Superior temporal gyrus (tissue), 1 donor: ENCODE measurements around the gene BAHCC1.
"Not testable (repeated sequence)": the region's sequence is repeated elsewhere in the genome, so short reads cannot be mapped to it uniquely, and the experiment has no call there.

Experiments used
- DNase-seq: peaks from one replicate; pipeline ENCODE4 v3.0.0-alpha.2; 2016; ENCODE audit errors: extremely low spot score

BAHCC1 gene

DNA sequence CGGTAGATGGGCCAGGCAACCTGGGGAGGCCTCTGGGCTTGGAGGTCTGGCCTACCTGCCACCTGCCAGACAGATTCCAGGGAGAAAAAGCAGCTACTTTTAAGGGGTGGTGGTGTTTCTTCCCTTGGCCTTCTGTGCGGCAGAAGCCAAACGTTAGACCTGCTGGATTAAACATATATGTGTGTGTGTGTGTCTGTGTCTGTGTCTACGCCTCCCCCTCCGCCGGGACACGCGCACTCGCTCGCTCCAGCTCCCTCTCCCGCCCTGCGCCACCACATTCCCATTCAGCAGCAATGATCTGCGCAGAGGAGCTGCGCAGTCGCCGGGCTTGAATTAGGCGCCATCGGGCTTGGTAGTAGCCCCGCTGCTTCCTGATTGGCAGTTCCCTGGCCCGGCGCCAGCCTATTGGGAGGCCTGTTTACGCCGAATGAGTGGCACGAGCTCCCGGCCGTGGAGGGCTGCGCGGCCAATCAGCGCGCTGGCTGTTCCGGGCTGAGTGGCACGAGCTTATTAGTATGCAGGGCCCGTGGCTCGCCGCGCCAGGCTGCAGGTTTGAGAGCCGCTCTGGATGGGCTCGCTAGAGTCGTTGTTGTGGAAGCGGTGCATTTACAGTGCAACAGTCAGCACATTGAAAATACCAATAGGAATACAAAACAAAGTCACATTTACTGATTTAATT, at the start of gene BAHCC1:
Gene BAHCC1, plus strand, starts transcription at position 537 of the 679 bp plus-strand sequence. CDS start 4,283 bp downstream, outside the sequence.
- DNase-seq = peak; percentile 100

DNA sequence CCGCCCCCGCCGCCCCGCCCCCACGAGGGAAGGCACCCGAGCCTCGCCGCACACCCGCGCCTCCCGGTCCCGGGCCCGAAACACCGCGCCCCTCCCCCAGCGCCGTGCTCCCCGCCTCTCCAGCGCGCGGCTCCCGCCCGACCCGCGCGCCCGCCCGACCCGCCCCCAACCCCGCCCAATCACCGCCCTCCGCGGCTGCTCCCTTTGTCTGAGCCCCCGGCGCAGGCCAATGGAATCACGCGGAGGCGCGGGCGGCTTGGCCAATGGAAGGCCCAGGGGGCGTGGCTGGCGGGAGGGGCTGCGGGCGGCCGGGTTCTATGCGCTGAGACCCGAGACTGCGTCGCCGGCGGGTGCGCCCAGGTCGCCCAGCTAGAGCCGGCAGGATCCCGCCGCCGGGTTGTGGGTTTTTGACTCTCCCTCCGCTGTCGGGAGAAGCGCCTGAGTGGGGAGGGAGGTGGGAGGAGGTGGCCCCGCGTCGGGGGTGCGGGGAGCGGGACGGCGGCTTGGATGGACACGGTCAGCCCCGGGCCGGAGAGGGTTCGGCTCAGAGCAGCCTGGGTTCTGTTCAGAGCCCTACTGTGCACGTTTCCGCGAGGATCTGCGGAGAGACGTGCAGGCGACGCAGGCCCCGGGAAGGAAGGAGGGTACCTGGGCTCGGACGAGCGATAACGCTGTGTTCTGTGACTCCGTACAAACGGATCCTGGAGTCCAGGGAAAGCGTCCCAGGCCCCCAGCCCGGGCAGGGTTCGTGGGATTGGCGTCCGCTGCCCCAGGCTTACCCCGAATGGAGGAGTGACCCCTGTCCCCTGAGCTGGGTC, 49.0 kb upstream of the BAHCC1 start:
- peak; percentile 96 for DNase-seq

DNA sequence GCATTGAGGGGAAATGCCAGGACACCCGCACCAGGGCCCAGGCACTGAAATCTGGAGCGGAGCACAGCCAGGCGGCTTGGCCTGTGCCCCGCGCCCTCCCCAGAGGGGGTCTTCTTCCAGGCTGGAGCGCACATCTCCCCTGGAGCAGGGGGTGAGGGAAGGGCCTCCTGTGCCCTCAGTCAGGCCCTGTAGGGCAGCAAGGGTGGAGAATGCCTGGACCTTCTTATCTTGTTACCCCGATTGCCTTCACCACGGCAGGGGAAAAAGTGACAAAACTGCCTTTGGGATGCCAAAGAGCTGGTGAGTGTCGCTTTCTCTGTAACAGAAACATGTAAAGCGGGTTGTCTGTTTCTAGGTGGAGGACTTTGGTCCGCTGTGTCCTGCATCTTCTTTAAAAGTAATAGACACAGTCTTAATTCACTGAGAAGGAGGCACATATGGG, 48.3 kb upstream of the BAHCC1 start:
- peak; percentile 9 for DNase-seq

DNA sequence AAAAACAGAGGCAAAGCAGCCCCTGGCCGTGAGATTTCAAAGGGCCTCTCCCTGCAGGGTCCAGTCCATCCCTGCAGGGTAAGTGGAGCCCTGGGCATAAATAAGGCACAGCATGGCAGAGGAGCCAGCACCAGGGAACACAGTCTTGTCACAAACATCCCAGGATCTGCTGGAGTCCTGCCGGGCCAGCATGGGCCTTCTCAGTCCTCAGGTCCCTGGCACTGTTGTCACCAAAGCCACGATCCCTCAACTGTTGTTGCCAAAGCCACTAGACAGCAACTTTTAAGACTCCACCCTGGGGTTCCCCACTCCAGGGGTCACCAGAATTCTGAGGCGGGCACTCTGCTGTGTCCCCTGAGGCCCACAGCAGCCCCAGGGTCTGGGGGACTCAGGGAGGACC, 47.8 kb upstream of the BAHCC1 start:
- no peak for DNase-seq

DNA sequence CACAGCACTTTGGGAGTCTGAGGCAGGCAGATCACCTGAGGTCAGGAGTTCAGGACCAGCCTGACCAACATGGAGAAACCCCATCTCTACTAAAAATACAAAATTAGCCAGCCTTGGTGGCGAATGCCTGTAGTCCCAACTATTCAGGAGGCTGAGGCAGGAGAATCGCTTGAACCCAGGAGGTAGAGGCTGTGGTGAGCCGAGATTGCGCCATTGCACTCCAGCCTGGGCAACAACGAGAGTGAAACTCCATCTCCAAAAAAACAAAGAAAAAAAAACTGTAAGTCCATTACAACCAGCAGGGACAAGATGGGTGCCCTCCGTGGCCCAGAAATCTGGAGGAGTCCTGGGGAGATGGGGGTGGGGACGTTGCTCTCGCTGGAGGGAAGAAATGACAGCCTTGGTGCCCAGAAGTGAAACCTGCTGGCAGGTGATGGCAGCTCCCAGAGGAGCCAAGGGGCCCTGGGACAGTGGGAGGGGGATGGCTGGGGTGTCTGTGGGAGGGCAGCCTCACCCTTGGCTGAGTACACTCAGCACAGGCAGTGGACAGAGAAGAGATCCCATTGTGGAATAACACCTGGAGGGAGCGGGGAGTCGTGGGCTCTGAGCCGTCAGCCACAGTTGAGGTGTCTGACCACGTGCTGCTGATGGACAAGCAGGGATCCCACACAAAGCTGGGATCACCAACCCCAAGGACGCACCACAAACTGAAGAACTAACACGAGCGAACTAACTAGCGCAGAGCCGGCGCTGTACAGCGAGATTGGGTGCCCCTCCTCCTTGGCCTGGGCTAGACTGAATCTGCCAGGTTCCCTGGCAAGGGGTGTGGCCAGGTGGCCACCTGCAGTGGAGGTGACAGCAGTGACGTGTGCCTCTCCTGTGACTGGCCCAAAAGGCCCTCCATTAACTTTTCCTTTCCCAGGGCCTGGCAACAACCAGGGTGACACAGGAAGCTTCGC, 46.9 kb upstream of the BAHCC1 start:
- DNase-seq = no peak

DNA sequence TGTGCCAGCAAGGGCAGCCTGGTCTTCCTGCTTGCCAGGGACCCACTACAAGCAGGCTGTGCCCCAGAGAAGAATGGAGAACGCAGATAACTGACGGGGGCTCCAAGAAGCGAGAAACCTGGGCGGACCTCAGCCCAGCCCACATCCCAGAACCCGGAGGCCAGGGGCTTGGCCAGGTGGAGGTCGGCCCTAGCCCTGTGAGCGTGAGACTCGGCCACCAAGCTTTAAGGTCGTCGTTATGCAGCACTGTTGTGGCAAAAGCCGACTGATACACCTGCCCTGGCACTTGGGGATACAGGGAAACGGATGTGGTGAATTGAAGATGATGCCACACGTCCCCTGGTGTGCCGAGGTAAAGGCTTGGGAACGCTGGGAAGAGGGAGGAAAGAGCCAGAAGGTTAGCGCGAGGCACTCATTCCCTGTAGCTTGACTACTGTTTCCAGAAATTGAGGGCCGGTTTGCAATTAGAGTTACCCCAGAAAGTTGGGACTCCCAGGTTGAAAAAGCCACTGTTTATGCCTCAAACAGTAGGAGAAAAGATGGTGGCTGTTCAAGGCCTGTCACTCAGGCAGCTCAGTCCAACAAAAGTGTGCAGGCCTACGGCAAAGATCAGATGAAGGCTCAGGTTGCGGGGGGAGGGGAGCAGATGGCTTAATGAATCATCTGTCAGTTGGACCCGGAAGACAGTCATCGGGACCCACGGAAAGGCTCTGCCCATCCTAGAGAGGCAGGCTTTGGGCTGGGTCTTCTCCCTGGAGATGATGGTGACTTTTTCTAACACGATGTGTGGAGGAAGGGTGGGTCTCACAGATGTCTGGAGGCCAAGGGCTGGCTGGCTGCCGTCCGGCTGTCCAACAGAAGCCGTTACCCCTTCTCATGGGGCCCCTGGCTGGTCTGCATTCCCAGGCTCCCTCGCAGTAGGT, 45.6 kb upstream of the BAHCC1 start:
- no peak for DNase-seq

DNA sequence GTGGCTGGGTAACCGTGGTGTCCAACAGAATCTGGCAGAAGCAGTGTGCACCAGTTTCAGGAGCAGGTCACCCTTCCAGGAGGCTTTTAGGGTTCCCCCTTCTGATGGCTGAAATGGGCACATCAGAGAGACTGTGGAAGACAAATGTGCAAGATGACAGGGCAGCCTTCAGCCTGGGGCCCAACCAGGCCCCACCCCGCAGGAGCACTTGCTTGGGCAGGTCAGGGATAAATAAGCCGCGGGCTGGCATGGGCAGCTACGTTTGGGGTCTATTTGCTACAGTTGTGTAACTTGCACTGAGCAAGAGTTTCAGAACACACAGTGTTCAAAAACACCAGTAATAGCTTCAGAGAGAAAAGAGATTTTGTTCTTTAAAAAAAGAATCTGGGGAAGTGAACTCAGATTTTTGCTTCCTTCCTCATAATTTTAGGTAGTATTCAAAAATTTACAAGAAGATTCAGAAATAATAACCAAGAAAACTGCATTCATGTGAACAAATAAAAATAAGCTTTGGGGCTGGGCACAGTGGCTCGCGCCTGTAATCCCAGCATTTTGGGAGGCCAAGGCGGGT, 44.9 kb upstream of the BAHCC1 start:
- DNase-seq = no peak

DNA sequence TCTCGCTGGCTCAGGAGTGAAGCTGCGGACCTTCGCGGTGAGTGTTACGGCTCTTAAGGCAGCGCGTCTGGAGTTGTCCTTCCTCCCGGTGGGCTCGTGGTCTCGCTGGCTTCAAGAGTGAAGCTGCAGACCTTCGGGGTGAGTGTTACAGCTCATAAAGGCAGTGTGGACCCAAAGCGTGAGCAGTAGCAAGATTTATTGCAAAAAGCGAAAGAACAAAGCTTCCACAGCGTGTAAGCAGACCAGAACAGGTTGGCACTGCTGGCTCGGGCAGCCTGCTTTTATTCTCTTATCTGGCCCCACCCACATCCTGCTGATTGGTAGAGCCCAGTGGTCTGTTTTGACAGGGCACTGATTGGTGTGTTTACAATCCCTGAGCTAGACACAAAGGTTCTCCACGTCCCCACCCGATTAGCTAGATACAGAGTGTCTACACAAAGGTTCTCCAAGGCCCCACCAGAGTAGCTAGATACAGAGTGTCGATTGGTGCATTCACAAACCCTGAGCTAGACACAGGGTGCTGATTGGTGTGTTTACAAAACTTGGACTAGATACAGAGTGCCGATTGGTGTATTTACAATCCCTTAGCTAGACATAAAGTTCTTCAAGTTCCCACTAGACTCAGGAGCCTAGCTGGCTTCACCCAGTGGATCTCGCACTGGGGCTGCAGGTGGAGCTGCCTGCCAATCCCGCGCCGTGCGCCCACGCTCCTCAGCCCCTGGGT, 43.8 kb upstream of the BAHCC1 start:
- not testable (repeated sequence) for DNase-seq

DNA sequence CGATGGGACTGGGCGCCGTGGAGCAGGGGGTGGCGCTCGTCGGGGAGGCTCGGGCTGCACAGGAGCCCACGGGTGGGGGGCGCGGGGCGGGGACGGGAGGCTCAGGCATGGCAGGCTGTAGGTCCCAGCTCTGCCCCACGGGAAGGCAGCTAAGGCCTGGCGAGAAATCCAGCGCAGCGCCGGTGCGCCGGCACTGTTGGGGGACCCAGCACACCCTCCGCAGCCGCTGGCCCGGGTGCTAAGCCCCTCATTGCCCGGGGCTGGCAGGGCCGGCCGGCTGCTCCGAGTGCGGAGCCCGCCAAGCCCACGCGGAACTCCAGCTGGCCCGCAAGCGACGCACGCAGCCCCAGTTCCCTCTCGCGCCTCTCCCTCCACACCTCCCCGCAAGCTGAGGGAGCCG, 43.2 kb upstream of the BAHCC1 start:
- DNase-seq = not testable (repeated sequence)

DNA sequence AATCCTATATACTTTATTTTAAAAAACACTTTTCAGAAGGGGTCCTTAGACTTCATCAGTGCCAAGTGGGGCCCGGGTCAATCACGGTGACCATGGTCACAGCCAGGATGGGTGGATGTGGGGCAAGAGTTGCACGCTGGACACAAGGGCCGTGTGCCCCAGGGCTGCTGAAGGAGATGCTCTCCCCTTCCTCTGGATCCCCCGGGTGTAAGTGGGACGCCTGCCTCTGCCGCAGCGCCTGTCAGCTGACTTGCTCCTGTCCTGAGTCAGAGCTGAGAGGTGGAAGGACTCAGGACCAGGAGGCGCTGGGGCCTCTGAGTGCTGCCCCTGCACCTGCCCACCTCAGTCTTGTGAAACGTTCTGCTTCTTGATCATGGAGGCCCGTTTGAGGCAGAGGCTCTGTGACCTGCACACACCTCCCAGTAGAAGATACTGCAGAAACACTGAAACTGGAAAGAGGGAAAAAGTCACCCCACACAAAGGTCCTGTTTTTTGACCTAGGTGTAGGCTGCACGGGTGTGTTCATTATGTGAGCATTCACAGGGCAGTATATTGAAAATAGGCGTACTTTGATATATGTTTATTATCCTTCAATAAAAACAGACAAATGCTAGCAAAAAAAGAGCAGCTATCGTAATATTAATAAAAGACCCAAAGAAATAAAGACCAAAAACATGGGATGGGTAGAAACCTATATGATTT, 40.9 kb upstream of the BAHCC1 start:
- no peak for DNase-seq

DNA sequence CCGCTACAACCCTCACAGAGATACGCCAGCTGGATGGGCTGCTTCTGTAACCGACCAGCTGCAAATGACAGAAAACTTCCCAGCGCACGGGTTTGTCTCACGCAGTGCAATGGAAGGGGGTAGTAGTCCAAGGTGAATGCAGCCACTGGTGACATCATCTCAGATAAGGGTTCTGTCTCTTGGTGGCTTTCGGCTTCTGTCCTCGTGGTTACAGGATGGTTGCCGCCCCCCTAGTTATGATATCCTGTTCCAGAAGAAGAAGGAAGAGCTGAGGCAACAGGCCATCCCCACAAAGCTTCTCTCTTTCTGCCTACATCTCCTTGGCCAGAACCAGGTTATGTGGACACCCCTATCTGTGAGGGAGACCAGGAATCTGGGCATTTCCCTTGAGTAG, 40.3 kb upstream of the BAHCC1 start:
- DNase-seq = no peak

DNA sequence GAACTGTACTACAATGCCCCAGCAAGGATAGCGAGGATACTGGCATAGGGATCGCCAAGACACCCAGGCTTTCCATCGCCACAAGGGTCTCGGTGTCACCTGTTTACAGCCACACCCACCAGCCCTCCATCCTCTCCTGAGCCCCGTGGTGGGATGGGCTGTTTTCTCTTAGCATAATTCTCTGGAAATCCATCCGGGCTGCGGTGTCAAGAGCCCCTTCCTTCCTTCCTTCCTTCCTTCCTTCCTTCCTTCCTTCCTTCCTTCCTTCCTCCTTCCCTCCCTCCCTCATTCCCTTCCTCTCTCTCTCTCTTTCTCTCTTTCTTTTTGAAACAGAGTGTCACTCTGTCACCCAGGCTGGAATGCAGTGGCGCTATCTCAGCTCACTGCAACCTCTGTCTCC, 36.0 kb upstream of the BAHCC1 start:
- no peak for DNase-seq

DNA sequence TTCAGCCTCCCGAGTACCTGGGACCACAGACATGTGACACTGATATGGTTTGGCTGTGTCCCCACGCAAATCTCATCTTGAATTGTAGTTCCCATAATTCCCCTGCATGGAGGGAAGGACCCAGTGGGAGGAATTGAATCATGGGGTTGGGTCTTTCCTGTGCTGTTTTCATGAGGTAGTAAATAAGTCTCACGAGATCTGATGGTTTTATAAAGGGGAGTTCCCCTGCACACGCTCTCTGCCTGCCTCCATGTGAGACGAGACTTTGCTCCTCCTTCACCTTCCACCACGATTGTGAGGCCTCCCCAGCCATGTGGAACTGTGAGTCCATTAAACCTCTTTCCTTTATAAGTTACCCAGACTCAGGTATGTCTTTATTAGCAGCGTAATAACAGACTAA, 33.3 kb upstream of the BAHCC1 start:
- DNase-seq = not testable (repeated sequence)

DNA sequence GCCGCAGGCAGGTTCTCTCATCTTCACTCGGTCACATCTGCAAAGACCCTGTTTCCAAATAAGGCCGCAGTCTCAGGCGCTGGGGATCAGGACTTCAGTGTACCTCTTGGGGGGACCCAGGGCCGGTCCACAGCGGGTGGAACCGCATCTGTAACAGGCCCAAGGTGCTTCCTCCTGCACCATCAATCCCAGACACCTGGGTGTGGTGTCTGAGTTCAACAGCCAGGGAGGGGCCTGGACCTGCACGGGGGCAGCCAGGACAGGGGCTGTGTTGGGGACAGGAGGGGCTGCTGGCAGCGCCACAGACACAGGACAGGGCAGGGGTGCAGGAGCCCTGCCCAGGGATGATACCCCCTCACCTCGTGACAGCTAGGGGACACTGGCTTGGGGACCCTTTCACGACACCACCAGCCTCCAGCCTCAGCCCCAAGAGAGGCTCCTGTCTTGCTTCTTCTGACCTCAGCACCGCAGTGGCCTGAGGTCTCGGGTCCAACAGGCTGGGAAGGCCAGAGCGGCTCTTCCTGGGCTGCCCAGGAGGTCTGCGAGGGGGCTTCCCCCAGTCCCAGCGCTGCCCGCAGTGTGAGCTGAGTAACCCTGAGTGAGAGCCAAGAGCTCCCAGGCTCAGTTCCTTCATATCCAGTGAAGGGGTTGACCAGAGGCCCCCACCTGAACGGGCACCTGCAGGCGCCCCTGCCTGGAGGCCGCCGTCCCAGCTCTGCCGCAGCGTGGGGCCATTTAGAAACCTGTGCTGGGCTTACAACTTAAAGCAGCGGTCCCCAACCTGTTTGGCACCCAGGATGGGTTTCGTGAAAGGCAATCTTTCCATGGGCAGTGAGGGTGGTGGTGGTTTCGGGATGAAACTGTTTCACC, 30.7 kb upstream of the BAHCC1 start:
- no peak for DNase-seq

DNA sequence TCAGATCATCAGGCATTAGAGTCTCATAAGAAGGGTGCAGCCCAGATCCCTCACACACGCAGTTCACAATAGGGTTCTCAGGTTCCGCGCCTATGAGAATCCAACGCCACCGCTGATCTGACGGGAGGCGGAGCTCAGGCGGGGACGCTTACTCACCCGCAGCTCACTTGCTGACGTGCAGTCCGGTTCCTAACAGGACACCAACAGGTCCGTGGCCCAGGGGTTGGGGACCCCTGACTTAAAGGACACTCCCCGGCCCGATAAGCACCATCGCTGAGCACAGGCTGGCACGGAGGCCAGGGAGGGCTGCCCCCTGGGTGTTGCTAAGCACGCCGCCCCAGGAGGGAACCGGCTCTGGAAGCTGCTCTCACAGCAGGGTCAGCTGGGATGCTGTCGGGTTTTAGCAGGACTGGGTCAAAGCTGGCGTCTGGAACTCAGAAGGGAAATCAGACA, 30.1 kb upstream of the BAHCC1 start:
- peak; percentile 39 for DNase-seq

DNA sequence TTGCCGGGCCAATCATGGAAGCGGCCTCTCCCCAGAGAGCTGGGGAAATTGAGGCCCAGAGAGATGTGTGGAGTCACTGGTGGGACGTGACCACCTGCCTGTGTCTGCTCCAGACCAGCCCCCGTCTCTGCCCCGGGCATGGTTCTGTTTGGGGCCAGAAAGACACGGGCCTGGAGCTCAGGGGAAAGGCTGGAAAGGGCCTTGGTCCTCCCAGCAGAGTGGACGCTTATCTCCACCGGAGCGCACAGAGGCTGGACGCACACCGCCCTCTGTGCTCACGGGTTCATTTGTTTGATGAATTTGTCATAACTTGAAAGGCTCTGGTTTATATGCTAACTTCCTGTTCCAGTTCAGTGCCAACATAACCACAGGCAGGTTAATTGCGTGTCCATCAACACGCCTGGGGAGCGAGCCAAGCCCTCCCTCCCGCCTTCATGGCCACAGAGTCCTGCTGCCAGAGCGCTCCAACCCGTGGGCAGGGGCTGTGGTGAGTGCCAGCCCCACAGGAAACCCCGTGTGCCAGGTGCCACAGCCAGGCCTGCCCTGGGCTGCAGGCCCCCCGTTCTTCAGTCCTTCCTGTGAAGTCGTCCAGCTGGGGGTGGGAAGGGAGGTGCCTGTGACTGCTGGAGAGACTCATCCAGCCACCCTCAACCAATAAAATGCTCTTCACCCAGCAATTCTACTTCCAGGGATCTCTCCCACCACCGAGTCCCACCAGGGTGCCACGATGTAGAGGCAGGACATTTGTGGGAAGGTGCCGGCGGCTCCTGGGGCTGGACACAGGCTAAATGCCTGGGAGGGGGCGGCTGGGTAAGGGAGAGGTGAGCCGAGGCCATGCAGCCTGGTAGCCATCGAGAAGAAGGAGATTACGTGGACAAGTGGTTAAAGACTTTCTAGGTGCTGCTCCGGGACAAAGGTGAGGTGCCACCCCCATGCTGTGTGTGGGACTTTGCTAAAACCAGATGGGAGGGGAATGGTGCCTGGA, 29.4 kb upstream of the BAHCC1 start:
- DNase-seq = no peak

DNA sequence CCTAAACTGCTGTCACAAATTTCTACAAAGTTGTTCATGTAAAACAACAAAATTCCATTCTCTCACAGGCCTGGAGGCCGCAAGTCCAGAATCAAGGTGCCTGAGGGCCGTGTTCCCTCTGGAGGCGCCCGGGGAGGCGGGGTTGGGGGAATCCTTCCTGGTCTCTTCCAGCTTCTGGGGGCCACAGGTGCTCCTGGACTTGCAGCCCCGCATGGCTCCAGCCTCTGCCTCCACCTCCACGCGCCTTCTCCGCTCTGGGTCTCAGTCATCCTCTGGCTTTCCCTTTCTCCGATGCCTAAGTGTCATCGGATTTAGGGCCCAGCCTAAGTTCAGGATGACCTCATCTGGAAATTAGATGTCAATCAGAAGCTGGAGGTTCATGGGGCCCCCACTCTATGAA, 28.6 kb upstream of the BAHCC1 start:
- DNase-seq = no peak
